ENCODE results near the gene LDB3. TPM values are rescaled to one million over a fixed set of nuclear protein-coding genes. Genes with fewer than 3 reads are reported as not detected.

Gene LDB3
- total and polyA plus RNA-seq, 2 donors (not counting 1 experiment from before 2014, with no cell fraction given): under 0.01 to 0.20 TPM

GRCh38 chr10:86673216-86673826 lies 5.0 kb downstream of the LDB3 start:
- no peak overlapping the region for H3K27ac ChIP-seq (ENCODE audit: insufficient read depth, low read length)

GRCh38 chr10:86673827-86674581 lies 5.7 kb downstream of the LDB3 start:
- H3K27me3 ChIP-seq (ENCODE audit: control insufficient read depth, insufficient read depth, low read length): peaks cover 2% of the 10 kb centered on the region
- no peaks in the 10 kb centered on the region for H3K36me3 ChIP-seq (ENCODE audit: control insufficient read depth, insufficient read depth, low read length)
- no peak overlapping the region for H3K9ac ChIP-seq (ENCODE audit: insufficient read depth, low read length)
- H3K4me3 ChIP-seq (replicated peaks in 1 of 4; ENCODE audit: control extremely low read depth in 1 of 4, insufficient read depth in 1 of 4, low read depth in 3 of 4, low read length in 4 of 4): no peak overlapping the region
- no peaks in the 10 kb centered on the region for H3K9me3 ChIP-seq (ENCODE audit: control insufficient read depth, insufficient read depth, low read depth, low read length)
- no peak for DNase-seq (ENCODE audit: low read depth in 2 of 2)
- H3K79me2 ChIP-seq (ENCODE audit: control insufficient read depth, insufficient read depth, low read length): no peaks in the 10 kb centered on the region
- no peak overlapping the region for H3K27ac ChIP-seq (ENCODE audit: insufficient read depth, low read length)
- H3K4me1 ChIP-seq (ENCODE audit: control insufficient read depth, extremely low read depth, insufficient read depth, low read length): no peaks in the 10 kb centered on the region
- no peak overlapping the region for H2AFZ ChIP-seq (ENCODE audit: low read length)
- TF ChIP-seq CTCF (conservative IDR thresholded peaks at IDR 0.05 in 1 of 2, IDR thresholded peaks at IDR 0.05 in 1 of 2; ENCODE audit: low read depth in 1 of 2, low read length in 2 of 2) (no peak), EZH2 (IDR thresholded peaks at IDR 0.05; ENCODE audit: low read length, missing control alignments) (no peak)
- no peak overlapping the region for H3K4me2 ChIP-seq (ENCODE audit: extremely low read depth, insufficient read depth, low read length)
- H4K20me1 ChIP-seq (ENCODE audit: control insufficient read depth, extremely low read depth, insufficient read depth, low read length): no peaks in the 10 kb centered on the region

More at GRCh38 chr10:86673216-86673826, 5.0 kb downstream of the LDB3 start:
- H2AFZ ChIP-seq (ENCODE audit: low read length): no peak overlapping the region
- no peak for DNase-seq (ENCODE audit: low read depth in 2 of 2)
- H3K27me3 ChIP-seq (ENCODE audit: control insufficient read depth, insufficient read depth, low read length): peaks cover 2% of the 10 kb centered on the region
- H3K9me3 ChIP-seq (ENCODE audit: control insufficient read depth, insufficient read depth, low read depth, low read length): no peaks in the 10 kb centered on the region
- no peaks in the 10 kb centered on the region for H3K36me3 ChIP-seq (ENCODE audit: control insufficient read depth, insufficient read depth, low read length)
- no peak overlapping the region for H3K4me3 ChIP-seq (replicated peaks in 1 of 4; ENCODE audit: control extremely low read depth in 1 of 4, insufficient read depth in 1 of 4, low read depth in 3 of 4, low read length in 4 of 4)
- H3K4me1 ChIP-seq (ENCODE audit: control insufficient read depth, extremely low read depth, insufficient read depth, low read length): no peaks in the 10 kb centered on the region
- no peaks in the 10 kb centered on the region for H3K79me2 ChIP-seq (ENCODE audit: control insufficient read depth, insufficient read depth, low read length)
- H3K4me2 ChIP-seq (ENCODE audit: extremely low read depth, insufficient read depth, low read length): no peak overlapping the region
- TF ChIP-seq CTCF (conservative IDR thresholded peaks at IDR 0.05 in 1 of 2, IDR thresholded peaks at IDR 0.05 in 1 of 2; ENCODE audit: low read depth in 1 of 2, low read length in 2 of 2): no peak
- no peak for TF ChIP-seq EZH2 (IDR thresholded peaks at IDR 0.05; ENCODE audit: low read length, missing control alignments)
- H3K9ac ChIP-seq (ENCODE audit: insufficient read depth, low read length): no peak overlapping the region
- no peaks in the 10 kb centered on the region for H4K20me1 ChIP-seq (ENCODE audit: control insufficient read depth, extremely low read depth, insufficient read depth, low read length)

- Histone ChIP-seq H3K79me2 (ENCODE audit: control insufficient read depth, insufficient read depth, low read length) (no peaks in the 10 kb centered on the region), H3K36me3 (ENCODE audit: control insufficient read depth, insufficient read depth, low read length) (no peaks in the 10 kb centered on the region), H3K4me1 (ENCODE audit: control insufficient read depth, extremely low read depth, insufficient read depth, low read length) (no peaks in the 10 kb centered on the region), H3K9ac (ENCODE audit: insufficient read depth, low read length) (no peak overlapping the region), H3K4me3 (replicated peaks in 1 of 4; ENCODE audit: control extremely low read depth in 1 of 4, insufficient read depth in 1 of 4, low read depth in 3 of 4, low read length in 4 of 4) (no peak overlapping the region), H3K27me3 (ENCODE audit: control insufficient read depth, insufficient read depth, low read length) (peaks cover 2% of the 10 kb centered on the region), H3K4me2 (ENCODE audit: extremely low read depth, insufficient read depth, low read length) (no peak overlapping the region), H4K20me1 (ENCODE audit: control insufficient read depth, extremely low read depth, insufficient read depth, low read length) (no peaks in the 10 kb centered on the region), H3K27ac (ENCODE audit: insufficient read depth, low read length) (no peak overlapping the region), H3K9me3 (ENCODE audit: control insufficient read depth, insufficient read depth, low read depth, low read length) (no peaks in the 10 kb centered on the region), H2AFZ (ENCODE audit: low read length) (no peak overlapping the region)
- TF ChIP-seq CTCF (conservative IDR thresholded peaks at IDR 0.05 in 1 of 2, IDR thresholded peaks at IDR 0.05 in 1 of 2; ENCODE audit: low read depth in 1 of 2, low read length in 2 of 2) (no peak), EZH2 (IDR thresholded peaks at IDR 0.05; ENCODE audit: low read length, missing control alignments) (no peak)
- no peak for DNase-seq (ENCODE audit: low read depth in 2 of 2)
Measured at GRCh38 chr10:86674912-86675311, 6.6 kb downstream of the LDB3 start.

Measured in fibroblast of lung (primary cell).